Parathyroid adenoma (tissue), 2 donors: Measurements from ENCODE around the gene SPP1.

Experiments
- H2AFZ ChIP-seq: fragments of 300-600 bp; sonication (generic); one replicate; pipeline ENCODE4 v1.7.0; 2017; ENCODE audit warnings: antibody characterized with exemption, mild to moderate bottlenecking
- H3K27ac ChIP-seq: fragments of 300-600 bp; sonication (generic); one replicate; pipeline ENCODE4 v1.7.0; 2017
- H3K27me3 ChIP-seq: fragments of 300-600 bp; sonication (generic); one replicate; pipeline ENCODE4 v1.7.0; 2017; ENCODE audit warnings: low read length; ENCODE audit not compliant: control insufficient read depth, insufficient read depth
- H3K36me3 ChIP-seq: fragments of 300-600 bp; sonication (generic); one replicate; pipeline ENCODE4 v1.7.0; 2017; ENCODE audit warnings: low read length; ENCODE audit not compliant: control insufficient read depth, insufficient read depth
- H3K4me1 ChIP-seq: fragments of 300-600 bp; sonication (generic); one replicate; pipeline ENCODE4 v1.7.0; 2017; ENCODE audit warnings: control low read depth
- H3K4me2 ChIP-seq: fragments of 300-600 bp; sonication (generic); one replicate; pipeline ENCODE4 v1.7.0; 2017; ENCODE audit warnings: low read length
- H3K4me3 ChIP-seq: fragments of 300-600 bp; sonication (generic); one replicate; pipeline ENCODE4 v1.7.0; 2017; ENCODE audit warnings: low read depth, low read length
- H3K79me2 ChIP-seq: fragments of 300-600 bp; sonication (generic); one replicate; pipeline ENCODE4 v1.7.0; 2017; ENCODE audit warnings: control low read depth
- H3K9ac ChIP-seq: fragments of 300-600 bp; sonication (generic); one replicate; pipeline ENCODE4 v1.7.0; 2017; ENCODE audit warnings: mild to moderate bottlenecking
- H3K9me3 ChIP-seq: fragments of 300-600 bp; sonication (generic); one replicate; pipeline ENCODE4 v1.7.0; 2017; ENCODE audit warnings: low read length; ENCODE audit not compliant: control insufficient read depth
- CTCF ChIP-seq: fragments of 300-600 bp; sonication (generic); IDR thresholded peaks from one replicate; pipeline ENCODE4 v1.7.0; 2017; ENCODE audit warnings: antibody characterized with exemption, mild to moderate bottlenecking
- donor health status: primary hyperparathyroidism.

Gene SPP1

GRCh38 chr4:87978681-87979080 is 3.2 kb downstream of the SPP1 start:
- Histone ChIP-seq H2AFZ (no peak overlapping the region), H3K9ac (no peak overlapping the region), H3K9me3 (no peaks in the 10 kb centered on the region), H3K4me3 (no peak overlapping the region), H3K79me2 (no peaks in the 10 kb centered on the region), H3K4me2 (no peak overlapping the region), H3K4me1 (no peaks in the 10 kb centered on the region), H3K27ac (no peak overlapping the region), H3K27me3 (no peaks in the 10 kb centered on the region), H3K36me3 (no peaks in the 10 kb centered on the region)
- TF ChIP-seq CTCF = no peak

- no peak for TF ChIP-seq CTCF
- H3K27ac ChIP-seq = no peak overlapping the region
- no peak overlapping the region for H2AFZ ChIP-seq
- H3K4me1 ChIP-seq = no peaks in the 10 kb centered on the region
- no peaks in the 10 kb centered on the region for H3K27me3 ChIP-seq
- H3K4me2 ChIP-seq = no peak overlapping the region
- H3K9ac ChIP-seq = no peak overlapping the region
- no peaks in the 10 kb centered on the region for H3K79me2 ChIP-seq
- H3K36me3 ChIP-seq = no peaks in the 10 kb centered on the region
- H3K9me3 ChIP-seq = no peaks in the 10 kb centered on the region
- no peak overlapping the region for H3K4me3 ChIP-seq
Measured at GRCh38 chr4:87979810-87980209, 4.3 kb downstream of the SPP1 start.

- no peak overlapping the region for H3K4me2 ChIP-seq
- H3K27me3 ChIP-seq = no peaks in the 10 kb centered on the region
- no peak overlapping the region for H3K4me3 ChIP-seq
- H3K4me1 ChIP-seq = no peaks in the 10 kb centered on the region
- H3K9ac ChIP-seq = no peak overlapping the region
- no peaks in the 10 kb centered on the region for H3K79me2 ChIP-seq
- H3K9me3 ChIP-seq = no peaks in the 10 kb centered on the region
- H3K36me3 ChIP-seq = no peaks in the 10 kb centered on the region
- no peak overlapping the region for H2AFZ ChIP-seq
- no peak for TF ChIP-seq CTCF
- no peak overlapping the region for H3K27ac ChIP-seq
Measured at GRCh38 chr4:87981486-87981885, 6.0 kb downstream of the SPP1 start.

GRCh38 chr4:87982036-87982435 is 6.5 kb downstream of the SPP1 start:
- H3K27ac ChIP-seq = no peak overlapping the region
- H3K9me3 ChIP-seq = no peaks in the 10 kb centered on the region
- H3K27me3 ChIP-seq = no peaks in the 10 kb centered on the region
- no peaks in the 10 kb centered on the region for H3K79me2 ChIP-seq
- H3K4me2 ChIP-seq = no peak overlapping the region
- no peaks in the 10 kb centered on the region for H3K4me1 ChIP-seq
- H2AFZ ChIP-seq = no peak overlapping the region
- no peaks in the 10 kb centered on the region for H3K36me3 ChIP-seq
- TF ChIP-seq CTCF = no peak
- H3K9ac ChIP-seq = no peak overlapping the region
- no peak overlapping the region for H3K4me3 ChIP-seq

GRCh38 chr4:87982446-87983010 is 7.0 kb downstream of the SPP1 start:
- no peak for TF ChIP-seq CTCF
- H3K4me2 ChIP-seq = no peak overlapping the region
- no peaks in the 10 kb centered on the region for H3K9me3 ChIP-seq
- H3K36me3 ChIP-seq = no peaks in the 10 kb centered on the region
- no peaks in the 10 kb centered on the region for H3K79me2 ChIP-seq
- no peak overlapping the region for H3K27ac ChIP-seq
- H2AFZ ChIP-seq = no peak overlapping the region
- no peak overlapping the region for H3K9ac ChIP-seq
- H3K27me3 ChIP-seq = no peaks in the 10 kb centered on the region
- H3K4me1 ChIP-seq = no peaks in the 10 kb centered on the region
- H3K4me3 ChIP-seq = no peak overlapping the region
